ENCODE measurements around the gene SLC9A4.

GRCh38 chr2:102550151-102550550 lies 77.1 kb downstream of the SLC9A4 start:
- TF ChIP-seq POLR2AphosphoS5 (IDR thresholded peaks at IDR 0.05) = no peak
- TF ChIP-seq, protein P1, sequence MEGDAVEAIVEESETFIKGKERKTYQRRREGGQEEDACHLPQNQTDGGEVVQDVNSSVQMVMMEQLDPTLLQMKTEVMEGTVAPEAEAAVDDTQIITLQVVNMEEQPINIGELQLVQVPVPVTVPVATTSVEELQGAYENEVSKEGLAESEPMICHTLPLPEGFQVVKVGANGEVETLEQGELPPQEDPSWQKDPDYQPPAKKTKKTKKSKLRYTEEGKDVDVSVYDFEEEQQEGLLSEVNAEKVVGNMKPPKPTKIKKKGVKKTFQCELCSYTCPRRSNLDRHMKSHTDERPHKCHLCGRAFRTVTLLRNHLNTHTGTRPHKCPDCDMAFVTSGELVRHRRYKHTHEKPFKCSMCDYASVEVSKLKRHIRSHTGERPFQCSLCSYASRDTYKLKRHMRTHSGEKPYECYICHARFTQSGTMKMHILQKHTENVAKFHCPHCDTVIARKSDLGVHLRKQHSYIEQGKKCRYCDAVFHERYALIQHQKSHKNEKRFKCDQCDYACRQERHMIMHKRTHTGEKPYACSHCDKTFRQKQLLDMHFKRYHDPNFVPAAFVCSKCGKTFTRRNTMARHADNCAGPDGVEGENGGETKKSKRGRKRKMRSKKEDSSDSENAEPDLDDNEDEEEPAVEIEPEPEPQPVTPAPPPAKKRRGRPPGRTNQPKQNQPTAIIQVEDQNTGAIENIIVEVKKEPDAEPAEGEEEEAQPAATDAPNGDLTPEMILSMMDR (IDR thresholded peaks at IDR 0.05) = no peak
- TF ChIP-seq POLR2A (IDR thresholded peaks at IDR 0.05) = no peak
- no peak for TF ChIP-seq EP300 (IDR thresholded peaks at IDR 0.05)
